Measurements from ENCODE around the gene TDP1. TPM values are rescaled to one million over a fixed set of nuclear protein-coding genes. Genes with fewer than 3 reads are reported as not detected.

Gene TDP1
- total RNA-seq, 4 donors from 2014 or later, result 2.9 to 8.0 (median 7.3) TPM

GRCh38 chr14:89910691-89911009, 45.1 kb upstream of the TDP1 start:
- no peak for DNase-seq
- H3K4me3 ChIP-seq (replicated peaks in 1 of 3), result no peak overlapping the region
- no peaks in the 10 kb centered on the region for H3K9me3 ChIP-seq
- intact Hi-C loops (cut with DNase I), result loop anchor here (5.0 kb wide), 1 partner anchor 883 kb away; no protein-coding TSS in a partner anchor
- 30 to 39% methylated on average over 5 of the region's 5 CpGs for WGBS, 2 donors
- no peak for TF ChIP-seq CTCF (IDR thresholded peaks at IDR 0.05)
- no peak for TF ChIP-seq POLR2A (IDR thresholded peaks at IDR 0.05)
- peaks cover 0 to 4% of the 10 kb centered on the region in 2 donors for H3K4me1 ChIP-seq
- no peaks in the 10 kb centered on the region for H3K27me3 ChIP-seq
- no peaks in the 10 kb centered on the region for H3K36me3 ChIP-seq
- peak overlapping the region in 1 of 3 donors; percentile 36 for H3K27ac ChIP-seq

- H3K27me3 ChIP-seq, result no peaks in the 10 kb centered on the region
- H3K36me3 ChIP-seq, result no peaks in the 10 kb centered on the region
- peaks cover 0 to 4% of the 10 kb centered on the region in 2 donors for H3K4me1 ChIP-seq
- H3K27ac ChIP-seq, result peak overlapping the region in 1 of 3 donors; percentile 36
- intact Hi-C loops (cut with DNase I), result loop anchor here (5.0 kb wide), 1 partner anchor 884 kb away; no protein-coding TSS in a partner anchor
- no peaks in the 10 kb centered on the region for H3K9me3 ChIP-seq
- 32 to 36% methylated on average over 11 of the region's 11 CpGs for WGBS, 2 donors
- no peak overlapping the region for H3K4me3 ChIP-seq (replicated peaks in 1 of 3)
- DNase-seq, result peak; percentile 46 to 53
- TF ChIP-seq CTCF (IDR thresholded peaks at IDR 0.05) (no peak), POLR2A (IDR thresholded peaks at IDR 0.05) (no peak)
Observed at GRCh38 chr14:89911010-89911919, 44.5 kb upstream of the TDP1 start.

- 72 to 86% methylated on average over 2 of the region's 2 CpGs for WGBS, 2 donors
- TF ChIP-seq POLR2A (IDR thresholded peaks at IDR 0.05) (no peak), CTCF (IDR thresholded peaks at IDR 0.05) (no peak)
Observed at GRCh38 chr14:89912221-89912620, 43.5 kb upstream of the TDP1 start.

GRCh38 chr14:89912667-89913211, 43.0 kb upstream of the TDP1 start:
- Histone ChIP-seq H3K9me3 (no peaks in the 10 kb centered on the region), H3K4me1 (peaks cover 0 to 4% of the 10 kb centered on the region in 2 donors), H3K36me3 (no peaks in the 10 kb centered on the region), H3K27me3 (no peaks in the 10 kb centered on the region), H3K4me3 (replicated peaks in 1 of 3) (no peak overlapping the region), H3K27ac (no peak overlapping the region)
- TF ChIP-seq CTCF (IDR thresholded peaks at IDR 0.05) (no peak), POLR2A (IDR thresholded peaks at IDR 0.05) (no peak)
- 64 to 73% methylated on average over 9 of the region's 9 CpGs for WGBS, 2 donors
- no peak for DNase-seq
- intact Hi-C loops (cut with DNase I), result loop anchor here (5.0 kb wide), 1 partner anchor 885 kb away; no protein-coding TSS in a partner anchor

More at GRCh38 chr14:89912221-89912620, 43.5 kb upstream of the TDP1 start:
- no peak overlapping the region for H3K27ac ChIP-seq
- no peaks in the 10 kb centered on the region for H3K9me3 ChIP-seq
- no peaks in the 10 kb centered on the region for H3K36me3 ChIP-seq
- no peak overlapping the region for H3K4me3 ChIP-seq (replicated peaks in 1 of 3)
- DNase-seq, result no peak
- peaks cover 0 to 4% of the 10 kb centered on the region in 2 donors for H3K4me1 ChIP-seq
- intact Hi-C loops (cut with DNase I), result loop anchor here (5.0 kb wide), 1 partner anchor 885 kb away; no protein-coding TSS in a partner anchor
- no peaks in the 10 kb centered on the region for H3K27me3 ChIP-seq
